Epithelial cell of proximal tubule (primary cell): ENCODE data around the gene KIF26B. TPM values are rescaled to one million over a fixed set of nuclear protein-coding genes. Genes with fewer than 3 reads are reported as not detected.
"Not testable (repeated sequence)": the region's sequence is repeated elsewhere in the genome, so short reads cannot be mapped to it uniquely, and the experiment has no call there.

ENCODE experiments used
- DNase-seq: peaks from one replicate; pipeline ENCODE4 v3.0.0-alpha.2; 2011; ENCODE audit warnings: low read depth
- H3K4me3 ChIP-seq: 2 replicates; pipeline ENCODE4 v1.5.1; 2011; ENCODE audit warnings: low read depth, mild to moderate bottlenecking, low read length
- total RNA-seq: library from RNA; depleted of rRNA; stranded (reverse); fragments of >200 nt; gene quantifications from 2 replicates; pipeline ENCODE4 v1.2.3, GENCODE V29; 2015
- TF ChIP-seq, protein P1 (sequence below): conservative IDR thresholded peaks from 2 replicates; pipeline ENCODE4 v1.5.1; 2012; ENCODE audit warnings: low read depth, mild to moderate bottlenecking, low read length

KIF26B gene
- total RNA-seq, 1 donor from 2014 or later = 2.8 TPM

DNA sequence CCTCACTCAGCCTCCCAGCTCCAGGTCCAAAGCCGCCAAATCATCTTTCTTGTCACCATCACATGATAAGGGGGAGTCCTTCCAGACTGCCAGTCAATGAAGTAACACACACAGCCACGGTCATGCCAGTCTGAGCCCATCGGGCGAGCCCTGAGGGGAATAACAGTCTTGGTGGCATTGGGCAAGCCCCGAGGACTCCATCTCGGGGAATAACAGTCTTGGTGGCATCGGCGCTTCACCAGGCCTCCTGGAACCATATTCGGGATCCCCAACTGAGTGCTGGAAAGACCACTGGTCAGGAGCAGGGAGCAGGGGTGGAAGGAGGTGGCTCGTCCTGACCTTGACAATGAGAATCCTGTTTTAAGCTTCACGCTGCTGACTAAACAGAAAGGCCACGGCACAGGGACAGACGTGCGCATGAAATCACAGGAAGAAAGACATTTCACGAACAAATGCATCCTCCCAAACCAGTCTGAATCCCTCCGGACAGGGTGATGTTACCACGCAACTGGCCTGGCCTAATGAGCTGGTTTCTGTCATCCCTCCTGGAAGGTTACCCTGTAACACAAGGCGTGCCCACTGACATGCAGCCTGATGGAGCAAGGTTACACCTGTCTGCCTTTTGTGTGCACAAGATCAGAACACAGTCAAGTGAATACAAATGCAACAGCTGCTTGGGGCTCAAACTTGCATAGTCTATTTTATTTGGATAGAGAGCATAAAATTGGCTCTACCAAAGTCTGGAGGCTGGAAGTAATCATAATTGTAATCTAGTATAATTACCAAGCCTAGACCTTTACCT is 517.4 kb downstream of the KIF26B start:
- DNase-seq = no peak
- H3K4me3 ChIP-seq = no peak overlapping the region
- TF ChIP-seq, protein P1, sequence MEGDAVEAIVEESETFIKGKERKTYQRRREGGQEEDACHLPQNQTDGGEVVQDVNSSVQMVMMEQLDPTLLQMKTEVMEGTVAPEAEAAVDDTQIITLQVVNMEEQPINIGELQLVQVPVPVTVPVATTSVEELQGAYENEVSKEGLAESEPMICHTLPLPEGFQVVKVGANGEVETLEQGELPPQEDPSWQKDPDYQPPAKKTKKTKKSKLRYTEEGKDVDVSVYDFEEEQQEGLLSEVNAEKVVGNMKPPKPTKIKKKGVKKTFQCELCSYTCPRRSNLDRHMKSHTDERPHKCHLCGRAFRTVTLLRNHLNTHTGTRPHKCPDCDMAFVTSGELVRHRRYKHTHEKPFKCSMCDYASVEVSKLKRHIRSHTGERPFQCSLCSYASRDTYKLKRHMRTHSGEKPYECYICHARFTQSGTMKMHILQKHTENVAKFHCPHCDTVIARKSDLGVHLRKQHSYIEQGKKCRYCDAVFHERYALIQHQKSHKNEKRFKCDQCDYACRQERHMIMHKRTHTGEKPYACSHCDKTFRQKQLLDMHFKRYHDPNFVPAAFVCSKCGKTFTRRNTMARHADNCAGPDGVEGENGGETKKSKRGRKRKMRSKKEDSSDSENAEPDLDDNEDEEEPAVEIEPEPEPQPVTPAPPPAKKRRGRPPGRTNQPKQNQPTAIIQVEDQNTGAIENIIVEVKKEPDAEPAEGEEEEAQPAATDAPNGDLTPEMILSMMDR = no peak

DNA sequence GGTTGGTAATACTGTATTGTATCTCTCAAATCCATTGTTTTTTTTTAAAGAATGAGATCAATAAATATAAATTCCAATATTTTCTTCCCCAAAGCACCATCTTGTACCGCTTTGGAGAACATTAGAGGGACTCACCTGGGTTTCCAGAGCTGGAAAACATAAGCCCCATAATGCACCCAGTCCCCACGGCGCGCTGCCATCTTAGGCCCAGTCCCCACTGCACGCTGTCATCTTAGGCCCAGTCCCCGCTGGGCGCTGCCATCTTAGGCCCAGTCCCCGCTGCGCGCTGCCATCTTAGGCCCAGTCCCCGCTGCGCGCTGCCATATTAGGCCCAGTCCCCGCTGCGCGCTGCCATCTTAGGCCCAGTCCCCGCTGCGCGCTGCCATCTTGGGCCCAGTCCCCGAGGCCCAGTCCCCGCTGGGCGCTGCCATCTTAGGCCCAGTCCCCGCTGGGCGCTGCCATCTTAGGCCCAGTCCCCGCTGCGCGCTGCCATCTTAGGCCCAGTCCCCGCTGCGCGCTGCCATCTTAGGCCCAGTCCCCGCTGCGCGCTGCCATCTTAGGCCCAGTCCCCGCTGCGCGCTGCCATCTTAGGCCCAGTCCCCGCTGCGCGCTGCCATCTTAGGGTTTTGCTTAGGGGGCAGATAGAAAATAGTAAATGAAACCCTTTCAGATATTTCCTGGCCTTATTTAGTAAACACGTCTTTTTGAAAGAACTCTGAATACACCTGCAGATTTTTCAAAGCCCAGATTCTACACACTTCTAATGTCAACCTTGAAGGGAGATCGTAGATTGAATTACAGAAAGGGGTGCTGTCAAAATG is 518.3 kb downstream of the KIF26B start:
- not testable (repeated sequence) for DNase-seq, H3K4me3 ChIP-seq

DNA sequence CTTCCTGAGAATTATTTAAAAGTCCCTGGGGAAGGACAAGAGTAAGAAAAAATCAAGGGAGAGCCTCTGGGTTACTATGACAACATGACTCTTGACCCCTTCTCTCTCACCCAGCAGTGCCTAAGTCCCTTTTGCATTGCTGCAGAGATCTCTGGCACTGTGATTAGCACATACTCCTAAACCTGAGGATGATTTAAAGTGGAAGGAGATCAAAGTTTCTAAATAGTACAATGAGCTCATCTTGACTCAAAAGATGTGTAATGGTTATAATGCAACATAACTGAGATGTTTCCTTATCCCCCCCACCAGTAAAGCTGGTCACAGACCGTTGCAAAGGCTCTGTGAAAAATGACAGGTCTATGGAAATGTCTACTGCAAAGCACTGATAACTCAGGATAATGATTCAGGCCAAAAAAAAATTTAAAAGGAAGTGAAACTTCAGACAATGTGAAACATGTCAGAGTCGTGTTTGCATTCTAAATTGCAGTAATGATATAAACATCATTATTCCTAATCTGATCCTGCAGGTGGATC is 519.2 kb downstream of the KIF26B start:
- TF ChIP-seq, protein P1 = no peak
- DNase-seq = no peak
- H3K4me3 ChIP-seq = no peak overlapping the region

DNA sequence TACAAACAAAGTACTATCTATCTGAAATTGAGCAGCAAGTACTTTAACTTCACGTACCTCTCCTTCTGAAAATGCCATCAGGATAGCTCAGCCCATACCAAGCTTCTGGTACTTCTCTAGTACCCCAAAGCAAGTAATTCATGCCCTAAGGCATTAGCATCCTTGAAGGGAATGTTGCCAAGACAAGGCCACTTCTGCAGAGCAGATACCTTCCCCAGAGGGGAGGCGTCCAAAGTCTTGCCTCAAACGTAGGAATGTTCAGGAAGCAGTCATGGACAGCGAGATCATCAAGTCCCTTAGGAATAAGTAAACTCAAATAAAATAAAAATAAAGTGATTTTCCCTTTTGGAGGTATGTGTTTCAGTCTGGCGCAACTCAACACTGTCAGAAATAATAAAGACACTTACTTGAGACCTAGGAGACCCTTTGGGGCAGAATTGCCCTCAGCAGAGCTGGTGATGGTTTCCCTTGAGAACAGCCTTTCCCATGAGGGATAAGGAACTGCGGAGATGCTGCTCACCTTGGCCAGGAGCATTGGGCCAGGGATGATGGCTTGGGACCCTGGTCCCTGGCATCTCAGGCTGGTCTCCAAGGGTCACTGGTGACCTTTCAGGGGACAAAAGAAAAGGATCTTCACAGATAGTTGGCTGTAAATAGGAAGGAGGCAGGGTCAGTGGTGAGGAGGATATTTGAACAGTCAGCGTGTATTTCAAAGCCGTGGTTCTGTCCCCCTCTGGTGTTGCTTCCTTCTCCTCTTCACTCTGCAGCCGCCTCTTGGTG is 522.9 kb downstream of the KIF26B start:
- DNase-seq = no peak
- TF ChIP-seq, protein P1 = no peak
- H3K4me3 ChIP-seq = no peak overlapping the region

DNA sequence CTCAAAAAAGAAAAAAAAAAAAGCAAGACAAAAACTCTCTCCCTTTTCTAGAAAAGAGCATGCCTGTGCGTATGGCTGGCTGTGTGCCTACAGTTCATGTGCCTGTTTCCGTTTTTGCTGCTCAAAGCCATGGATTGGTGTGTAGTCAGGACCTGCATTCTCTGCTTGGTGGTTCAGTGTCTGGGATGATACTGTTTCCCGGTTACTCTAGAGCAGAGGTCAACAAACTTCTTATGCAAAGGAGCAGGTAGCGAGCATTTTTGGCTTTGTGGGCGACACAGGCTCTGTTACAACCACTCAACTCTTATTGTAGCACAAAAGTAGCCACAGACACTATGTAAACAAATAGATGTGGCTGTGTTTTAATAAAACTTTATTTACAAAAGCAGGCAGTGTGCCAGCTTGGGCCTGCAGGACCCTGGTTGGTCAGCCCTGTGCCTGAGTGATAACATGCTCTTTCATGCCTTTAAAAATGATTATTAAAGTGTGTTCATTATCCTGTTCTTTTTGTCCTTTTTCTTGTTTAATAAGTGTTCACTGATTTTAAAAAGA is 524.2 kb downstream of the KIF26B start:
- H3K4me3 ChIP-seq = no peak overlapping the region
- TF ChIP-seq, protein P1 = no peak
- no peak for DNase-seq

DNA sequence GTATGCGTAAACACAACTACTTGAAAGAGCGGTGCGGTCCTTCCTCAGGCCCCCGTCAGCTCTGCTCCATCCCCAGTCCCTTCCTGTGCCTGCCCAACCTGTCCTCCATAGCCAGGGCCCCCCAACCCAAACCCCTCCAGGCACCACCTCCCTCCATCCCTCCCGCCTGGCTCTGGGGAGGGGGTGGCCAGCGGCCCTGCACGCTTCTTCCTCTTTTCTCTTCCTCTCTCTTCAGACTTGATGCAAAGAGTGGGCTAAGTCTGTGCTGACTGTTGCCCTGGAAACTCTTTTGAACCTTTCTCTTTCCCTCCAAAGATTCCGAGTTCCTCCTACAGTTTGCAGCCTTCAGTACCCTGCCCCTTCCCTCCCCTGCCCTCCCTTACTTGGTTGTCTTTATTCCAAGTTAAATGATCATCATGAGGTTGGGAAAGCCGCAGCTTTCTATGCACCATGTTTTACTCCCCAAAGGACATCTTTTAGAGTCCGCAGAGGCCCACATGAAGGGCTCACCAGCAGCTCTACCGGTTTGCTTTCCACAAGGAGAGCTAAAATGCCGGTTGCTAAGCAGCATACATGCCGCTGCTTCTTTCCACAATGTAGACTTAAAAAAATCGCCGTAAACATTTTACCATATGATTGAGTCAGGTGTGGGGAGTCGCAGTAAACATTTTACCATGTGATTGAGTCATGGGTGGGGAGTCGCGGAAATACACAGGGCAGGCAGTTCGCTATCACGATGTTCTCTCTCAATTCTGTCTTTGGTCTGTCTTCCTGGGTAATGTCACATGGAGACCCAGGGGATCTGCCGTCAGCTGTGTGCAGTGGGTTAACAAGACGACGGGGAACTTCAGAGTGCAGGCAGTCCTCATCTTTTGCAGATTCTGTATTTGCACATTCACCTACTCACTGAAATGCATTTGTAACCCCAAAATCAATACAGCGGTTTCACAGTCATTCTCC is 525.3 kb downstream of the KIF26B start:
- TF ChIP-seq, protein P1 = no peak
- no peak for DNase-seq
- no peak overlapping the region for H3K4me3 ChIP-seq
